Right cardiac atrium (tissue), 5 donors: Measurements from ENCODE around the gene ANKRD29. TPM values are rescaled to one million over a fixed set of nuclear protein-coding genes. Genes with fewer than 3 reads are reported as not detected.

Experiments
- ATAC-seq, 2 donors: fragments of 200-7000 bp; cut with Tn5 transposase; one replicate each; pipeline versions ENCODE4 v1.8.0 to v1.9.1; 2020; ENCODE audit warnings: moderate library complexity in 2 of 2, mild to moderate bottlenecking in 1 of 2
- DNase-seq, 3 donors: peaks; one replicate each; pipeline ENCODE4 v3.0.0-alpha.2; 2020
- H3K27ac ChIP-seq: one replicate; pipeline ENCODE4 v1.5.1; 2013; ENCODE audit warnings: mild to moderate bottlenecking, low read length, control low read depth, moderate library complexity
- H3K27me3 ChIP-seq: one replicate; pipeline ENCODE4 v1.6.1; 2013; ENCODE audit not compliant: control insufficient read depth, insufficient read depth
- H3K4me1 ChIP-seq: one replicate; pipeline ENCODE4 v1.6.1; 2013; ENCODE audit warnings: low read length; ENCODE audit not compliant: control insufficient read depth, insufficient read depth
- H3K4me3 ChIP-seq: one replicate; pipeline ENCODE4 v1.5.1; 2013; ENCODE audit warnings: low read length, control low read depth
- H3K9me3 ChIP-seq: one replicate; pipeline ENCODE4 v1.6.1; 2013; ENCODE audit warnings: low read length; ENCODE audit not compliant: control insufficient read depth
- WGBS: extraction: QIAGEN DNeasy Blood & Tissue Kit; methylation state at CpG from one replicate; pipeline ENCODE4 v1.1.7; 2013; 5-methylcytosine and 5-hydroxymethylcytosine counted together
- intact Hi-C, 4 donors: fragments of 100-400 bp; cut with DNase I; formaldehyde crosslinking; loops; one replicate each; pipeline versions ENCODE4 v1.11.0 to v1.14.0; 2022 to 2023
- long read RNA-seq, 4 donors: library from polyadenylated mRNA; unstranded; transcript quantifications; one replicate each; pipeline ENCODE4 v2.0.0, GENCODE V29; 2020 to 2021
- polyA plus RNA-seq: library from polyadenylated mRNA; stranded (reverse); fragments of 200-250 nt; gene quantifications from one replicate; pipeline ENCODE4 v1.2.3, GENCODE V29; 2013
- total RNA-seq, 4 donors: library from RNA; stranded (reverse); fragmentation: NEBNext Ultra II Directional; extraction: Animal tissue kit (Norgen Biotek cat#: 25700); gene quantifications; one replicate each; pipeline ENCODE4 v1.2.1, GENCODE V29; 2021
- donor health status: healthy with polysubstance abuse.
- donor health status: DM: no; HTN: yes; CAD: no.
- donor health status: DM: no; HTN: no; CAD: no.
- donor health status: DM: no; HTN: yes; CAD: no; lungs with severe emphysema.
- donor health status: DM: yes; HTN: yes; CAD: no.

Gene ANKRD29
- total RNA-seq (1 to 10 TPM; 3.1 to 3.9 (median 3.4) TPM), polyA plus RNA-seq (3.2 TPM)
- long read RNA-seq, donor 1, partial matches to known transcripts, result 0 of 4 reads
- long read RNA-seq, donor 1, other reads (novel, unspliced or antisense), result 1 of 4 reads
- long read RNA-seq, donor 2, partial matches to known transcripts, result 1 of 4 reads
- long read RNA-seq, donor 2, other reads (novel, unspliced or antisense), result 0 of 4 reads
- long read RNA-seq, donor 3, partial matches to known transcripts, result 0 of 10 reads
- long read RNA-seq, donor 3, other reads (novel, unspliced or antisense), result 5 of 10 reads
- long read RNA-seq, donor 4, partial matches to known transcripts, result 2 of 5 reads
- long read RNA-seq, donor 4, other reads (novel, unspliced or antisense), result 0 of 5 reads

GRCh38 chr18:23662309-23663263 lies at the start of gene ANKRD29:
Gene ANKRD29 (minus strand): TSS chr18:23662911. CDS start chr18:23662730, 181 bp downstream.
- H3K4me3 ChIP-seq, result peak within 1 kb of the TSS; percentile 56
- no peaks in the 10 kb centered on the region for H3K4me1 ChIP-seq
- 1% methylated on average over 86 of the region's 86 CpGs for WGBS
- ATAC-seq (peak; percentile 90 to 92), DNase-seq (peak; percentile 51 to 89 (median 76))
- no peaks in the 10 kb centered on the region for H3K27me3 ChIP-seq
- H3K27ac ChIP-seq, result no peak within 1 kb of the TSS
- H3K9me3 ChIP-seq, result no peaks in the 10 kb centered on the region
- intact Hi-C loops, result no loop called here

- no peaks in the 10 kb centered on the region for H3K27me3 ChIP-seq
- no peak for DNase-seq
- H3K9me3 ChIP-seq, result no peaks in the 10 kb centered on the region
- no peak for ATAC-seq
- no peaks in the 10 kb centered on the region for H3K4me1 ChIP-seq
- intact Hi-C loops, result no loop called here
- 68% methylated on average over 3 of the region's 3 CpGs for WGBS
- no peak overlapping the region for H3K4me3 ChIP-seq
- H3K27ac ChIP-seq, result no peak overlapping the region
These were observed 49.7 kb upstream of the ANKRD29 start for GRCh38 chr18:23712445-23712844.

GRCh38 chr18:23711426-23711825 lies 48.7 kb upstream of the ANKRD29 start:
- no peaks in the 10 kb centered on the region for H3K27me3 ChIP-seq
- DNase-seq (no peak), ATAC-seq (no peak)
- H3K4me1 ChIP-seq, result no peaks in the 10 kb centered on the region
- H3K27ac ChIP-seq, result no peak overlapping the region
- H3K9me3 ChIP-seq, result peaks cover 4% of the 10 kb centered on the region
- 91% methylated on average over 1 of the region's 1 CpG for WGBS
- no peak overlapping the region for H3K4me3 ChIP-seq
- intact Hi-C loops, result no loop called here

- H3K27me3 ChIP-seq, result no peaks in the 10 kb centered on the region
- no peaks in the 10 kb centered on the region for H3K4me1 ChIP-seq
- 100% methylated on average over 1 of the region's 1 CpG for WGBS
- H3K9me3 ChIP-seq, result peaks cover 4% of the 10 kb centered on the region
- ATAC-seq (no peak), DNase-seq (no peak)
- intact Hi-C loops, result no loop called here
- H3K4me3 ChIP-seq, result no peak overlapping the region
- no peak overlapping the region for H3K27ac ChIP-seq
These were observed 48.2 kb upstream of the ANKRD29 start for GRCh38 chr18:23710946-23711345.

- no peak for DNase-seq
- intact Hi-C loops, result no loop called here
- 90% methylated on average over 17 of the region's 17 CpGs for WGBS
These were observed 47.4 kb upstream of the ANKRD29 start for GRCh38 chr18:23710068-23710527.

GRCh38 chr18:23706971-23707640 lies 44.4 kb upstream of the ANKRD29 start:
- no peaks in the 10 kb centered on the region for H3K27me3 ChIP-seq
- H3K4me3 ChIP-seq, result no peak overlapping the region
- no peak overlapping the region for H3K27ac ChIP-seq
- intact Hi-C loops, result no loop called here
- no peak for DNase-seq
- H3K4me1 ChIP-seq, result no peaks in the 10 kb centered on the region
- 92% methylated on average over 3 of the region's 3 CpGs for WGBS
- no peak for ATAC-seq
- H3K9me3 ChIP-seq, result peaks cover 4% of the 10 kb centered on the region

More at GRCh38 chr18:23710068-23710527, 47.4 kb upstream of the ANKRD29 start:
- Histone ChIP-seq H3K4me1 (no peaks in the 10 kb centered on the region), H3K27me3 (no peaks in the 10 kb centered on the region), H3K4me3 (no peak overlapping the region), H3K9me3 (peaks cover 4% of the 10 kb centered on the region), H3K27ac (no peak overlapping the region)
- ATAC-seq, result no peak

- no peaks in the 10 kb centered on the region for H3K27me3 ChIP-seq
- intact Hi-C loops, result loop anchor here in 2 of 4 donors (5.0 kb wide), 1 partner anchor 83 kb away; no protein-coding TSS in a partner anchor
- H3K4me3 ChIP-seq, result no peak overlapping the region
- H3K4me1 ChIP-seq, result no peaks in the 10 kb centered on the region
- no peak for ATAC-seq
- no peak for DNase-seq
- H3K27ac ChIP-seq, result no peak overlapping the region
- H3K9me3 ChIP-seq, result peaks cover 4% of the 10 kb centered on the region
These were observed 42.1 kb upstream of the ANKRD29 start for GRCh38 chr18:23704806-23705205.

- H3K27ac ChIP-seq, result no peak overlapping the region
- 61% methylated on average over 6 of the region's 6 CpGs for WGBS
- DNase-seq (no peak), ATAC-seq (no peak)
- H3K4me1 ChIP-seq, result no peaks in the 10 kb centered on the region
- H3K9me3 ChIP-seq, result peaks cover 4% of the 10 kb centered on the region
- H3K4me3 ChIP-seq, result no peak overlapping the region
- intact Hi-C loops, result loop anchor here in 2 of 4 donors (5.0 kb wide), 1 partner anchor 82 kb away; no protein-coding TSS in a partner anchor
- H3K27me3 ChIP-seq, result no peaks in the 10 kb centered on the region
These were observed 41.3 kb upstream of the ANKRD29 start for GRCh38 chr18:23703987-23704384.

GRCh38 chr18:23703057-23703986 lies 40.6 kb upstream of the ANKRD29 start:
- WGBS, result 50% methylated on average over 6 of the region's 6 CpGs
- intact Hi-C loops, result loop anchor here in 2 of 4 donors (5.0 kb wide), 1 partner anchor 81 kb away; no protein-coding TSS in a partner anchor
- Histone ChIP-seq H3K27me3 (no peaks in the 10 kb centered on the region), H3K4me3 (no peak overlapping the region), H3K27ac (no peak overlapping the region), H3K9me3 (peaks cover 4% of the 10 kb centered on the region), H3K4me1 (no peaks in the 10 kb centered on the region)
- DNase-seq (no peak), ATAC-seq (peak; percentile 67 to 84)

GRCh38 chr18:23702606-23703005 lies 39.9 kb upstream of the ANKRD29 start:
- DNase-seq, result no peak
- WGBS, result 86% methylated on average over 4 of the region's 4 CpGs
- Histone ChIP-seq H3K27me3 (no peaks in the 10 kb centered on the region), H3K4me3 (no peak overlapping the region), H3K4me1 (no peaks in the 10 kb centered on the region), H3K27ac (no peak overlapping the region), H3K9me3 (peaks cover 4% of the 10 kb centered on the region)
- no peak for ATAC-seq
- intact Hi-C loops, result loop anchor here in 2 of 4 donors (5.0 kb wide), 1 partner anchor 80 kb away; no protein-coding TSS in a partner anchor
